T-cell (primary cell): ENCODE measurements around the gene CD300C. TPM values are rescaled to one million over a fixed set of nuclear protein-coding genes. Genes with fewer than 3 reads are reported as not detected.

Experiments
- ATAC-seq, 4 experiments: fragments of 200-7000 bp in 3 of 4; fragments of 150-1000 bp in 1 of 4; cut with Tn5 transposase; replicated peaks in 1 of 4; 1 replicate in 3 of 4; 2 replicates in 1 of 4; pipeline ENCODE4 v1.10.0; 2021; ENCODE audit warnings: moderate library complexity in 3 of 4, mild to moderate bottlenecking in 2 of 4, moderate number of reproducible peaks in 1 of 4
- CTCF ChIA-PET, 2 donors: fragments of 300-600 bp; sonication (Branson Sonifier 250); formaldehyde crosslinking; loops; one replicate each; lab custom pipeline; 2022; ENCODE audit warnings: antibody characterized with exemption in 2 of 2; lab: Charles Lee
- POLR2A ChIA-PET, 2 donors: fragments of 300-600 bp; sonication (Branson Sonifier 250); formaldehyde crosslinking; loops; one replicate each; lab custom pipeline; 2022; ENCODE audit warnings: antibody characterized with exemption in 2 of 2; lab: Charles Lee
- DNase-seq, 35 experiments: peaks; one replicate each; pipeline versions ENCODE4 v3.0.0 to v3.0.0-alpha.2; 2013 to 2023
- H3K27ac ChIP-seq: one replicate; pipeline ENCODE4 v1.5.1; 2013; ENCODE audit warnings: low read length
- H3K27me3 ChIP-seq, 2 experiments: replicated peaks in 1 of 2; 1 replicate in 1 of 2; 2 replicates in 1 of 2; pipeline versions ENCODE4 v1.6.1 to v1.7.0; 2013; ENCODE audit warnings: low read length in 1 of 2, mixed read lengths in 1 of 2; ENCODE audit not compliant: control insufficient read depth in 2 of 2, insufficient read depth in 2 of 2; ENCODE audit errors: extremely low read depth in 1 of 2
- H3K36me3 ChIP-seq, 2 donors: 1 replicate in 1 of 2; 2 replicates in 1 of 2; pipeline versions ENCODE4 v1.6.1 to v1.7.0; 2013; ENCODE audit warnings: low read length in 1 of 2; ENCODE audit not compliant: control insufficient read depth in 2 of 2, insufficient read depth in 1 of 2; ENCODE audit errors: extremely low read depth in 1 of 2
- H3K4me1 ChIP-seq, 2 experiments: 1 replicate in 1 of 2; 2 replicates in 1 of 2; pipeline versions ENCODE4 v1.6.1 to v1.7.0; 2013; ENCODE audit warnings: low read length in 2 of 2, mixed read lengths in 1 of 2; ENCODE audit not compliant: insufficient read depth in 2 of 2, control insufficient read depth in 1 of 2; ENCODE audit errors: extremely low read depth in 1 of 2
- H3K4me3 ChIP-seq, 2 donors: 1 replicate in 1 of 2; 2 replicates in 1 of 2; pipeline versions ENCODE4 v1.5.1 to v1.7.0; 2013; ENCODE audit warnings: mild to moderate bottlenecking in 2 of 2, low read length in 1 of 2, moderate library complexity in 1 of 2; ENCODE audit not compliant: control insufficient read depth in 1 of 2; ENCODE audit errors: extremely low read depth in 1 of 2
- H3K9me3 ChIP-seq: 2 replicates; pipeline ENCODE4 v1.7.0; 2013
- H3K27ac Mint-ChIP-seq, 2 donors: one replicate each; pipeline ENCODE4 v1.8.0; 2020 to 2021; ENCODE audit warnings: mild to moderate bottlenecking in 2 of 2, mixed read lengths in 2 of 2
- H3K27me3 Mint-ChIP-seq, 2 donors: one replicate each; pipeline ENCODE4 v1.8.0; 2021 to 2022; ENCODE audit warnings: mixed read lengths in 2 of 2
- H3K36me3 Mint-ChIP-seq: one replicate; pipeline ENCODE4 v1.8.0; 2021; ENCODE audit warnings: mixed read lengths
- H3K4me1 Mint-ChIP-seq, 3 donors: one replicate each; pipeline ENCODE4 v1.8.0; 2020 to 2022; ENCODE audit warnings: mixed read lengths in 3 of 3, mild to moderate bottlenecking in 1 of 3
- H3K4me3 Mint-ChIP-seq, 3 donors: one replicate each; pipeline ENCODE4 v1.8.0; 2020 to 2022; ENCODE audit warnings: mild to moderate bottlenecking in 3 of 3, mixed read lengths in 3 of 3, moderate library complexity in 3 of 3
- H3K9me3 Mint-ChIP-seq, 3 donors: one replicate each; pipeline ENCODE4 v1.8.0; 2020 to 2022; ENCODE audit warnings: mixed read lengths in 3 of 3
- WGBS: methylation state at CpG from one replicate; pipeline ENCODE4 v1.1.5; 2013; ENCODE audit warnings: missing lambda C conversion rate; ENCODE audit not compliant: insufficient coverage; 5-methylcytosine and 5-hydroxymethylcytosine counted together
- total RNA-seq, 35 experiments: library from RNA in 6 of 35; stranded (reverse) in 6 of 35; fragments of 120-200 nt in 1 of 35; gene quantifications; one replicate each; pipeline versions ENCODE4 v1.2.1 to v1.2.4 and lab custom pipeline; 2013 to 2026

CD300C gene
- total RNA-seq, 5 donors from 2014 or later (not counting 1 experiment from before 2014, with no cell fraction given), result 0.18 TPM; not detected in 4

DNA sequence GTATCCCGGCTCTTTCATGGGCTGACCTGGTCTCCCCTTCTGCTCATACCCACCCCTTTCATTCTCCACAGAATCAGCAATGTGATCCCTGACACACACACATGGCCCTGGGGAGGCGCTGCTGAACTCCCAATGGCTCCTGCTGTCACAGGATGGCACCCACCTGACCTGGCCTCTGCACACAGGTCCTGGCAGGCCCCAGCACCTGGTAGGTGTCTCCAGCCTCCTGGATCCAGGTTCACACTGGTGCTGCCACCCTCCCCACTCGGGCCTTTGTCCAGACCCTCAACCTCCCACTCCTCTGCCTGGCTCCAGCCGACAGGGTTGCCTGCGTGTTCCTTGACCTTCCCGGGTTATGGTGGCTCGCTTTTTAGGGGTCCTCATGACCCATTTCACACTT lies 1.3 kb upstream of the CD300C start:
- Histone ChIP-seq H3K27ac (no peak overlapping the region), H3K9me3 (no peaks in the 10 kb centered on the region), H3K36me3 (no peaks in the 10 kb centered on the region), H3K4me1 (peaks cover 0 to 4% of the 10 kb centered on the region in 2 experiments), H3K4me3 (no peak overlapping the region), H3K27me3 (peaks cover 0 to 39% of the 10 kb centered on the region in 2 experiments)
- POLR2A ChIA-PET, result no interaction called here
- Mint-ChIP-seq H3K27ac (no peak overlapping the region), H3K36me3 (no peaks in the 10 kb centered on the region), H3K4me1 (peaks cover 7 to 9% (median 9%) of the 10 kb centered on the region in 3 donors), H3K27me3 (peaks cover 3 to 16% of the 10 kb centered on the region in 2 donors), H3K9me3 (no peaks in the 10 kb centered on the region), H3K4me3 (no peak overlapping the region)
- 92% methylated on average over 6 of the region's 7 CpGs for WGBS
- no peak for DNase-seq
- ATAC-seq, result no peak
- CTCF ChIA-PET, result no interaction called here

DNA sequence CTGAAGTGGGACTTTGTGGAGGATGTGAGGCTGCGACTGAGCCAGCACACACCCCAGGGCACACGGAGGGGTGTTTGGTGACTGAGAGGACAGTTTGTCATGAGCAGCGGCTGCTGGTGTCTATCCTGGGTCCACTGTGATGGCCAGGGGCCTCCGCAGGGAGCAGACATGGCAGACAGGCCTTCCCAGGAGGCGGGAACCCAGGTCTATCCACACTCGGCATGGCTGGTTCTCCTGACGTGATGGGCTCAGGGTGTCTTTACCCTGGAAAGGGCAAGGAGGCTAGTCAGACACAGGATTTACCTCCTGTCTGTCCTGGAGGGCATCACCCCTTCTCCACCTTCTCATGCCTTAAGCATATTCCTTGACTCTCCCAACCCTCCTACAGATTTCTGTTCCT lies 671 bp upstream of the CD300C start:
- Histone ChIP-seq H3K36me3 (no peaks in the 10 kb centered on the region), H3K4me1 (peaks cover 0 to 4% of the 10 kb centered on the region in 2 experiments), H3K9me3 (no peaks in the 10 kb centered on the region), H3K4me3 (no peak overlapping the region), H3K27ac (no peak overlapping the region), H3K27me3 (peaks cover 0 to 40% of the 10 kb centered on the region in 2 experiments)
- ChIA-PET POLR2A (no interaction called here), CTCF (no interaction called here)
- ATAC-seq (no peak), DNase-seq (no peak)
- Mint-ChIP-seq H3K4me3 (no peak overlapping the region), H3K9me3 (no peaks in the 10 kb centered on the region), H3K27ac (no peak overlapping the region), H3K4me1 (peaks cover 7 to 9% (median 9%) of the 10 kb centered on the region in 3 donors), H3K27me3 (peaks cover 5 to 16% of the 10 kb centered on the region in 2 donors), H3K36me3 (no peaks in the 10 kb centered on the region)
- WGBS, result 80% methylated on average over 7 of the region's 7 CpGs

DNA sequence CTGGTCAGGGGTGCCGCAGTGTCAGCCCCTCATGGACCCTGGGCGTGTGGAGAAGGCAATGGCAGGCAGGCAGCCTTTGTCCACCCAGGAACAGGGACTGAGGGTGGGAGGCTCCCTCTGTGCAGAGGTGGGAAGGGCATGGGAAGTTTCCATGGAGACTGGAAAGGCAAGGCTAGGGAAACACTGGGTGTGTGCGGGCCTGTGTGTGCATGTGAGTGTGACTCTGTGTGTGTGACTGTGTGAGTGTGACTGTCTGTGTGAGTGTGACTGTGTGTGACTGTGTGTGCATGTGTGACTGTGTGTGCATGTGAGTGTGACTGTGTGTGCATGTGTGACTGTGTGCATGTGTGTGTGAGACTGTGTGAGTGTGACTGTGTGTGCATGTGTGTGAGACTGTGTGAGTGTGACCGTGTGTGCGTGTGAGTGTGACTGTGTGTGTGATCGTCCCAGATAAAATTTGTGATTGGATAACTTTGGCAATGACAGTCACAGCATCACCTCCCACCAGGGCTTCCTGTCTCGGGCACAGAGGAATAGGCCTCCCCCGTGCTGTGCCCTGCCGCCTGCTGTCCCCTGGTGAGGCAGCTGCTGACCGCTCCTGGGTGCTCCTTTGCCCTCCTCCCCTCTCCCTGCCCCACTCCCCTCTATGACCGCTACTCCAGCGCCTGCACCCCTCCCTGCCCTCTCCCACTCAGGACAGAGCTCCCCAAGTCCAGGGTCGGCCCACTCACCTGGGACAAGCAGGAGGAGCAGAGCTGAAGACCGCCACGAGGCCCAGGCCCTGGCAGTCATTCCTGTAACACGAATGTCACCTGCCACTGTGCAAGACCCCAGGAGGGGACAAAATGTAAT lies 698 bp downstream of the CD300C start:
- Histone ChIP-seq H3K4me3 (no peak overlapping the region), H3K9me3 (no peaks in the 10 kb centered on the region), H3K4me1 (peaks cover 0 to 4% of the 10 kb centered on the region in 2 experiments), H3K36me3 (no peaks in the 10 kb centered on the region), H3K27ac (no peak overlapping the region), H3K27me3 (peaks cover 0 to 34% of the 10 kb centered on the region in 2 experiments)
- Mint-ChIP-seq H3K4me1 (peaks cover 7 to 9% (median 9%) of the 10 kb centered on the region in 3 donors), H3K36me3 (no peaks in the 10 kb centered on the region), H3K9me3 (no peaks in the 10 kb centered on the region), H3K4me3 (no peak overlapping the region), H3K27me3 (peaks cover 5 to 15% of the 10 kb centered on the region in 2 donors), H3K27ac (no peak overlapping the region)
- WGBS, result 77% methylated on average over 10 of the region's 16 CpGs
- DNase-seq, result no peak
- no peak for ATAC-seq
- POLR2A ChIA-PET, result no interaction called here
- CTCF ChIA-PET, result interaction anchor here (0.5 to 0.6 kb wide), 3 partner anchors 8 to 114 kb away, joined by 3 to 6 read pairs (median 5); no protein-coding TSS in a partner anchor

DNA sequence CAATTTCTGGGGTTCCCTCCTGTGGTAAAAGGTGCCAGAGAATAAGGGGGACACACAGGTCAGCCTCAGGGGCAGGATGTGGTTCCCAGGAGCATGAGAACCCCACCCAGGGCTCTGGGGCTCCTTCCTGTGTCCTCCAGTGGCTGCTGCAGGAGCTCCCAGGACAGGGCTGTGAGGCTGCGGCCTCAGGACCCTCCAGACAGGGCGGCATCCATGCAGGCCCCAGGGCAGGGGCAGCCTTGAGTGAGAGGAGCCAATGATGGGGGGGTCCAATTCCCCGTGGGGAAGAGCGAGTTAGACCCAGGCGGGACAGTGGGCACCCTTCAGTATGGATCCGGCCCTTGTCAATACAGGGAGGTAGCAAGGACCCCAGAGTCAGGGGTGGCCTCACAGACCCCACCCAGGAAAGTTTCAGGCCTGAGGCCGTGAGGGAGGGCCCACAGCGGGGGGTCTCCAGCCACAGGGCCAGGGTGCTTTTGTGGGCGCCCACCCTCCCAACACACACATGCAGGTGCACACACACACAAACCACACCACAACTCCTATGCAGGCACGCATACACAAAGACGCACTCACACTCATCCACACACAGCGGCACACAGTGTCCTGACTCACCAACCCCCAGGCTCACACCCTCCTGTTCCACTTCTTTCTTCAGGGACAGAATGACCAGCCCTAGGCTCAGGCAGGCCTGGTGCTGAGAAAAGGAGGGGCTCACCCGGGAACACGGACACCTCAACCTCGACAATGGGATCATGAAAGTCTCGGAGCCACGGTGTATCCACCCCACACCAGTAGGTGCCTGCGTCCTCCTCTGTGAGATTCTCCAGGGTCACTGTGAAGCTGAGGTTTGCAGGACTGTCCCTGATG lies 1.8 kb downstream of the CD300C start:
- peaks cover 0 to 4% of the 10 kb centered on the region in 2 experiments for H3K4me1 ChIP-seq
- Mint-ChIP-seq H3K4me3 (no peak overlapping the region), H3K27ac (no peak overlapping the region), H3K4me1 (peaks cover 7 to 9% (median 9%) of the 10 kb centered on the region in 3 donors), H3K36me3 (no peaks in the 10 kb centered on the region), H3K9me3 (no peaks in the 10 kb centered on the region), H3K27me3 (peaks cover 8 to 21% of the 10 kb centered on the region in 2 donors)
- POLR2A ChIA-PET, result no interaction called here
- no peak overlapping the region for H3K4me3 ChIP-seq
- WGBS, result 86% methylated on average over 12 of the region's 18 CpGs
- no peaks in the 10 kb centered on the region for H3K36me3 ChIP-seq
- CTCF ChIA-PET, result no interaction called here
- DNase-seq, result no peak
- ATAC-seq, result no peak
- no peaks in the 10 kb centered on the region for H3K9me3 ChIP-seq
- peaks cover 0 to 31% of the 10 kb centered on the region in 2 experiments for H3K27me3 ChIP-seq
- H3K27ac ChIP-seq, result no peak overlapping the region

DNA sequence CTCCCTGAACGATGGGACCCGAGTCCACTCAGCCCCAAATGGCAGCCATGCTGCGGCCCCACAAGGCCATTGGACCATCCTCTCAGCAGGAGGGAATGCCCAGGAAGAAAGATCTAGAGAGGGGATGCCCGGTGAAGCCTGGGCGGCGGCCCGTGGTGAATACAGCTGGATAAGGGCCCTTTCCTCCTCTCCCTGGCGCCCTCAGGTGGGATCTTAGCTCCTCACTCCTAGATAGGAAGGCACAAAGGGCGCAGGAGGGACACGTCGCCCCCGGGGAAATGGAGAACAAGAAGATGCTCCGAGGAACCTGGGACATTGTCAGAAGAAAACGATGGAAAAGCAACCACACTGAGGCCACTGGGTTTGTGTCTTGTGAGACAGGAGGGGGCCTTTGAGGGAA lies 2.5 kb downstream of the CD300C start:
- Mint-ChIP-seq H3K4me3 (no peak overlapping the region), H3K27me3 (peaks cover 8 to 15% of the 10 kb centered on the region in 2 donors), H3K27ac (no peak overlapping the region), H3K36me3 (no peaks in the 10 kb centered on the region), H3K4me1 (peaks cover 7 to 9% (median 9%) of the 10 kb centered on the region in 3 donors), H3K9me3 (no peaks in the 10 kb centered on the region)
- DNase-seq (no peak), ATAC-seq (no peak)
- Histone ChIP-seq H3K4me1 (peaks cover 0 to 4% of the 10 kb centered on the region in 2 experiments), H3K27me3 (peaks cover 0 to 31% of the 10 kb centered on the region in 2 experiments), H3K36me3 (no peaks in the 10 kb centered on the region), H3K9me3 (no peaks in the 10 kb centered on the region), H3K27ac (no peak overlapping the region), H3K4me3 (no peak overlapping the region)
- POLR2A ChIA-PET, result no interaction called here
- CTCF ChIA-PET, result no interaction called here
- WGBS, result 64% methylated on average over 7 of the region's 14 CpGs

DNA sequence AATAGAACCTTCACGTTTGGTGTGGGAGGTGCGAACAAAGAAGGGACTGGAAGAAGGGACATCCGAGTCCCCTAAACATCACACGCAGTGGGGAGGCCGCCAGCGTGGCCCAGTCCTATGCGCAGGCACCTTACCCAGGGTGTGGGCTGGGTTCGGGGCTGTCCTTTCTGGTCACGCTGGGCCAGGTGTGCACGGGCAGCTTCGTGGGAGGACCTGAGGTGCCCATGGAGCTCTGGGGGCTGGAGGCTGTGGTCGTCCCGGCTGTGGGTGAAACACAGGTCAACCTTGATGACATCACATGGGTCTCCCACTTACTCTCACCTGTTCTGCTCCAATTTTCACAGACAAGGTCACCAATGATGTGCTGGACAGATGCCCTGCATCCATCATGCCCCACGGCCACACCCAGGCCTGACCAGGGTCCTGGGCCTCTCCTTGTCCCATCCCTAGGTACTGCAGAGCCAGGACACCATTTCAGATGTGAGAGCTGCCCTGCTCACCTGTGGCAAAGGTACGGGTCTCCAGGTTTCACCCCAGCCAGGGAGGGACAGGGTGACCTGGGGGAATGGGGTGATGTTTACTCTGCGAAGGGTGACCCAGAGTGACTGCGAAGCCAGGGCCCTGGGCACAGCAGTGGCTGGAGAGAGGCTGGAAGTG lies 3.1 kb downstream of the CD300C start:
- no peaks in the 10 kb centered on the region for H3K9me3 Mint-ChIP-seq
- H3K36me3 Mint-ChIP-seq, result no peaks in the 10 kb centered on the region
- POLR2A ChIA-PET, result no interaction called here
- CTCF ChIA-PET, result no interaction called here
- ATAC-seq, result no peak
- no peaks in the 10 kb centered on the region for H3K9me3 ChIP-seq
- peaks cover 0 to 4% of the 10 kb centered on the region in 2 experiments for H3K4me1 ChIP-seq
- peaks cover 8 to 15% of the 10 kb centered on the region in 2 donors for H3K27me3 Mint-ChIP-seq
- 86% methylated on average over 14 of the region's 17 CpGs for WGBS
- no peak overlapping the region for H3K4me3 Mint-ChIP-seq
- H3K27me3 ChIP-seq, result peaks cover 0 to 35% of the 10 kb centered on the region in 2 experiments
- DNase-seq, result no peak
- no peak overlapping the region for H3K27ac Mint-ChIP-seq
- H3K4me3 ChIP-seq, result no peak overlapping the region
- peaks cover 3 to 5% (median 3%) of the 10 kb centered on the region in 3 donors for H3K4me1 Mint-ChIP-seq
- no peak overlapping the region for H3K27ac ChIP-seq
- H3K36me3 ChIP-seq, result no peaks in the 10 kb centered on the region
